ENCODE results near the gene GNAS.
"Not testable (repeated sequence)": the region's sequence is repeated elsewhere in the genome, so short reads cannot be mapped to it uniquely, and the experiment has no call there.

The GNAS gene

DNA sequence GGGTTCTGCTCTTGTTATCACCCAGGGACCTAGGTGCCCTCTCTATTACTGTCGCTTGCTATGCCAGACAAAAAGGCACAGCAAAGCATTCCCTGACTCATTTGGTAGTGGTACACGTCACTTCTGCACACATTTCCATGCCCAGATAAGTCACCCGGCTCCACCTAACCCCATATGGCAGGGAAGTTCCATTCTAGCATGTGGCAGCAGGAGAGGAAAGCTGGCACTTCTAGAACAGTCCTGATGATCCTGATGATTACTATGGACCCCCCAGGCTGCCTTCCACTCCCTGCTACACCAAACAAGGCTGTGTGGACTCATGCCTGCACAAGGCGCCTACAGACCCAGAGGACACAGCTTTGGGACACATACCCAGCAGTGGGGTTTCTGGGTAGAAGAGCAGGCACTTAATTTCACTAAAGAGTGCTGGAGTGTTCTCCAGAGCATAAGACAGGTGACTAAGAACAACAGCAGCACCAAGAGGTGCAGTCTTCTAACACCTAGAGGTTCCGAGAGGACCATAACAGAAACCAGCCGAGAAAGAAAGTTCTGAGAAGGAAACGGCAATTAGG, 75.1 kb downstream of the GNAS start:
- no peak for DNase-seq (ENCODE audit: low read depth)

DNA sequence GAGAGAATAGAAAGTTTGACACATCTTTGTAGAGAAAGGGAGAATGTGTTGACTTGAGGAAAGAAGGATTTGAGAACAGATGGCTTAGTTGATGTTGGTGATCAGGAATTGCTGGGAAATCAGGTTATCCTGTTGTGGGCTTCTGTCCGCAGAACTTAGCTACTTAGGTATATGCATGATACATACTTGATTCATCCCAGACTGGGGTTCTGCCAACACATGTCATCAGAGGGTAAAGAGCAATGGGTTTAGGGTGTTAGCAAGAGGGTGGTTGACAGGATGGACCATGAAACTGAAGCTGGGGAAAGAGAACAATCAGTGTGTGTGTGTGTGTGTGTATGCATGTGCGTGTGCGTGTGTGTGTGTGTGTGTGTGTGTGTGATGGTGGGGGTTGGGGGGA, 78.0 kb downstream of the GNAS start:
- DNase-seq (ENCODE audit: low read depth): no peak

DNA sequence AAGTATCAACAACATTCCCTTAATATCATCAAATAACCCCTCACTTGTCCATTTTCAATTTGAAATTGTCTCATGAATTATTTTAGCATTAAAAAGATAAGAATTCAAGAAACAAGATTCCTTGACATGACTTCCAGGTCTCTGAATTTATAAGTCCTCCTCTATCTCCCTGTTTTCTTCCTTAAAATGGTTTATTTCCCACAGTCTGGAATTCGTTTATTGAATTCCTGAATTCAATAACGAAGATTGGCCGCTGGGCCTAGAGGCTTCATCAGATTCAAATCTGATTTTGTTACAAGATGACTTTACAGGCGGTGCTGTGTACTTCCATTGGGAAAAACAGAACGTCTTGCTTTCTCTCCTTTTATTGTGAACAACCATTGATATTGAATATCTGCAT, 79.7 kb downstream of the GNAS start:
- DNase-seq (ENCODE audit: low read depth): no peak

DNA sequence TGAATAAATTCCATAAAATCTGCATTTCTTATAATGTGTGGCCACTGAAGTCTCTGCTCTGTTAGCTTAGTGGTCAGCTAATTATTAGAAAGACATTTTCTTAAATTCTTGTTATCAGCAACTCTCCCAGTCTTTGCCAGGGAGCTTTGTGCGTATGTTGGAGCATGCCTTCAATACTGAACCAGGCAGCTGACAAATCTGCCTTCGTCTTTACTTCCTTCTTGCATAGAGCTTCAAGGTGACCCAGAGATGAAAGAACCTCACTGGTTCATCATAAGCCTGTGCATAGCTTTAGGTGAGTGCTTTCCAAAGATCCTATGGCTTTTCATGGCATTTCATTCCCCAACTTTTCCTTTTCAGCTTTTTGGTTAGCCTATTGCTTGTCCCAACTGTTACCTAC, 85.6 kb downstream of the GNAS start:
- DNase-seq (ENCODE audit: low read depth): no peak

DNA sequence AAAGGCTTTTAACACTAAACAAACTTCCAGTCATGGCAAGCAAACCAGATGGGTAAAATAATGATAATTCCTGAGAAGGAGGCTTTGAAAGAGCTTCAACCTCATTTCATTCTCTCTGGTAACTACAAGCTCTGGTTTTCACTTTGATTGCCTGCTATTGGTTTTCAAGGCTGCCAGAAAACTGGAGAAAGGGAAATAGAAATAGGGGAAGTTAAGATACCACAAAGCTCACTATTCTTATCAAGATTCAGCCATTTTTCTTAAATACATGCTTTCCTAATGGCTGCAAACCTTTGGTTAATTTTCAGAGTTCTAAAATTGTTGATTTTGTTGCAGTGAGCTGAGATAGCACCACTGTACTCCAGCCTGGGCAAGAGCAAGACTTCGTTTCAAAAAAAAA, 86.0 kb downstream of the GNAS start:
- no peak for DNase-seq (ENCODE audit: low read depth)

DNA sequence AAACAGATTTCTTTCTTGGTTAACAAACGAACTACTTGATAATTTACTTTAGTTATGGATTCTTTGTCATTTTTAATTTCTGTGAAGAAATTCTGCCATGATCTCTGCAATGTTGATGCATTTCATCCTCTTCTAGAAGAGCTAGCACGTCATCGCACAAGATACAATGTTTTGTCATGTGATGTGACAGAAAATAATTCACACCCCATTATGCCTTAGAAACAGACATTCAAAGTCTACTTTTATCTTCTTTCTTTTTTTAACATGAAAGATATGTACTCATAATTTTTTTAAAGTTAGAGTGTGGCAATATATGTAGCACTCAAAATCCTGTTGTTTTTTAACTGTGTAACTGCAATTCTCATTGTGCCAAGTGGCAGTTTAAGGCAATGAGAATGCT, 89.0 kb downstream of the GNAS start:
- DNase-seq (ENCODE audit: low read depth): no peak

DNA sequence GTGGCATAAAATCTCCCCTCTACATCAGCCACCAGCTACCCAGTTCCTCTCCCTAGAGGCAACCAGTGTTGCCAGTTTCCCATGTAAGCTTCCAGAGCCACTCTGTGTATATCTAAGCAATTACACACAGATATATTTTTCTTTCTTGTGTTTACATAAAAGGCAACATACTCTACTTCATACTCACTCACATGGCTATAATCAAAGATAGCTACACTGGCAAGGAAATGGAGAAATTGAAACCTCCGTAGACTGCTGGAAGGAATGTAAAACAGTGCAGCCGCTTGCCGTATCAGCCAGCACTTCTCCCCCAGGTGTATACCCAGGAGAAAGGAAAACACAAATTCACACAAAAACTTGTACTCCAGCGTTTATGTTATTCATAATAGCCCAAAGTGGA, 90.0 kb downstream of the GNAS start:
- no peak for DNase-seq (ENCODE audit: low read depth)

DNA sequence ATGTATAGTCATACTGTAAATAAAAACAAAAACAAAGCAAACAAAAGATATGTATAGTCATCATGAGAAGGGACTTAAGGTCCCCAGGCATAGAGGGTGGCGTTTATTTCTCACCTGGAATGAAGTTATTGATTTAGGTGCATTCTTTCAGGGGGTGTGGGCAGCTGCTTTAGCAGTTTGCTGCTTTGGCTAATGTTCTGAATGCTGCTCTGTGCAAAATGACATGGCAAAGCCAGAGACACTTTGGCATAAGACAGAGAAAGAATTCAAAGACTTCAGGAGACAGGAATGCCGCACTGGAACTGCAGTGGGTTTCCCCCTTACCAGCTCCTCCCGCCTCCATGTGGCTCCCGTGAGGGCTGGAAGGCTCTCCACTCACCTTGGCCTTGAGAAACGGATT, 92.1 kb downstream of the GNAS start:
- no peak for DNase-seq (ENCODE audit: low read depth)

DNA sequence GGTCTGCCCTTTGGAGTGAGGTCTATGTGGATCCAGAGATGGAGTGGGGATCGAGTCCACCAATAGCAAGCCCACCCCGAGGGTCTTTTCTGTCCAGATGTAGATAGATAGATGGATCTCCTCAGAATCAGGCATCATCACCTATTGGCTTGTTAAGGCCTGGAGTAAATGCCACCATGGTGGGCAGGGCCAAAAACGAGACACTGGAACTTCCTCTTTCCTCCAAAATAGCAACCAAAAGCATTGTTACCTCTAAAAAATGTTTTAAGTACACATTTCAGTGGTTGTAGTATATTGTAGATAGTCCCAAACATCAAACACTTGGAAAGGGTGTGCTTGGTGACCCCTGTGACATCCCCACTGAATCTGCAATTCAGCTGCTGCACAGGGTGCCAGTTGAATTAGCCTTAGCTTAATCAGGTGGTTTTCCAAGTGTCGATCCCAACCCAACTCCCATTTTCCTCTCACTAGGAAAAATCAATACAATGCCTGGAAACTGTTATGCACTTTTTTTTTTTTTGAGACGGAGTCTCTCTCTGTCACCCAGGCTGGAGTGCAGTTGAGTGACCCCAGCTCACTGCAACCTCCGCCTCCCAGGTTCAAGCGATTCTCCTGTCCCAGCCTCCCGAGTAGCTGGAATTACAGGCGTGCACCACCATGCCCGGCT, 93.6 kb downstream of the GNAS start:
- DNase-seq (ENCODE audit: low read depth): no peak

DNA sequence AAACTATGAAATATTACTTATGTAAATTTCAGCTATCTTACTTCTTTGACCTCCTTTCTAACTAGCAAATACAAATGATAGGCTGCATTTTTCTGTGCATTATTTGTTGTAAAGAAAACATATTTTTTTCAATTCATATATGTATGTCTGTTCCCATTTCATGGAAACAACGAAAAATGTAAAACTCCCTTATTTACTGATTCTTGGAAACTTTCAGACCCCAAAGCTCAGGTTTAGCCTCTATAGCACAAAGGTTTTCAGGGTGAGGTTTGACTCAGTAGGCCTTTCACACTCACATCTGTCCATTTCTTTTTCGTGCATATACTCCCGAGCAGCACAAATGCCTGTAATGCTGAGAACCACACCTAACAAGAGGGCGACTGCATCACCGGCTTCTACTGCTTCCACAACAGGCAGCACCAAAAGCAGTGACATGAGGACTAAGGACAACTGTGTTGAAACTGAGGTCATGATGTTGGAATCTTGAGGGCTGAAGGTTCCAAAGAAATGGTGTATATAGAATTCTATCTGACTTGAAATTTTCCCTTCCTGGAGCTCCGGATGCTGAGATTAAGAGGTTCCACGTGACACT, 95.4 kb downstream of the GNAS start:
- not testable (repeated sequence) for DNase-seq (ENCODE audit: low read depth)

DNA sequence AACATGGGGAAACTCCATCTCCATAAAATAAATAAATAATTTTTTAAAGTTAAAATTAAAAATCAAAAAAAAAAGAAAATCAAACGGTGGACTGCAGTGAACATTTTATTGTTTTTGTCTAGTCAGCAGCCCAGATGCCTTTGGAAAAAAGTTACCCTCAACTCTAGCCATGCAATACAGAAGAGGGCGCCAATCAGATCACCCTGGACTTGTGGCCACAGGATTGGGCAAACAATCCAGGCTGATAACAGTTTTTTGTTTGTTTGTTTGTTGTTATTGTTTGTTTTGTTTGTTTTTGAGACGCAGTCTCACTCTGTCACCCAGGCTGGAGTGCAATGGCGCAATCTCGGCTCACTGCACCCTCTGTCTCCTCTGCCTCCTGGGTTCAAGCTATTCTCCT, 98.1 kb downstream of the GNAS start:
- no peak for DNase-seq (ENCODE audit: low read depth)

DNA sequence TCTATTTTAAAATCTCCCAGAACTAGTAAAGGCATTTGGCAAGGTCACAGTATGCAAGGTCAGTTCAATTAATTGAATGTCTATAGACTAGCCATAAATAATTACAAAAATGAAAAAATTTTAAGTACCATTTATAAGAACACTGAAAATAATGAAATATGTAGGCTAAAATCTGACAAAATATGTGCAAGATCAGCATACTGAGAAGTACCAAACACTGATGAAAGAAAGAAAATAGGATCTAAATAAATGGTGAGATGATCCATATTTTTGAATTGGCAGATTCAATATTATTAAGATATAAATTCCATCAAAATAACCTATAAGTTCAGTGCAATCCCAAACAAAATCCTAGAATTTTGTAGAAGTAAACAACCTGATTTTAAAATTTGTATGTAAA, 100.5 kb downstream of the GNAS start:
- DNase-seq (ENCODE audit: low read depth): no peak

DNA sequence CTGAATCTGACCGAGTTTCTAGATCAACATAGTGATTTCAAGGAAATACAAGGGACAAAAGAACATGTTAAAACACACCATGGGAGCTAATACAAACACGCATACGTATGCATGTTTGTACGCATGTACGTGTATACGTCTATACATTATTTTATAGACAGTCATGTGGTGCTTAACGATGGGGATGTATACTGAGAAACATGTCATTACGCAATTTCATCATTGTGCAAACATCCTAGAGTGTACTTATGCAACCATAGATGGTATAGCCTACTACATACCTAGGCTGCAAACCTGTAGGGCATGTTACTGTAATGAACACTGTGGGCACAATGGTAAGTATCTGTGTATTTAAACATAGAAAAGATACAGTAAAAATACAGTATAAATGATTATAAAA, 103.6 kb downstream of the GNAS start:
- no peak for DNase-seq (ENCODE audit: low read depth)

DNA sequence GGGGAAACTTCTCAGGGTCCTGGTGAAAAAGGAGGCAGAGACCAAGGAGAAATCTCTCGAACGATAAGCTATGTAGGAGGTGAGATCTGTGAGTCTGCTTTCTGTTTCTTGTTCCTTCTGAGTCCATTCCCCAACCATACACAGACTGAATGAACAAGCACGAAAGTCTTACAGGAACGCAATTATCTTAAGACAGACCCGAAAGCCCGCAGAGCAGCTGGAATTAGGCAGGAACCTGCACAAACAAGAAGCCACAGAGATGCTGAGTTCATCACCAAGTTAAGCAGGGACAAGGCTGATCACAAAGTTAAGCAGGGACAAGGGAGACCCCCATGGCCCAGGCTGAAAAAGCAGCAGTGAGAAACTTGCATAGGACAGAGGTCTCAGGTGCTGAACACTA, 107.1 kb downstream of the GNAS start:
- DNase-seq (ENCODE audit: low read depth): no peak

All from HS-5 (cell line).